ENCODE measurements around the gene SUPT3H. TPM values are rescaled to one million over a fixed set of nuclear protein-coding genes. Genes with fewer than 3 reads are reported as not detected.

SUPT3H gene
- total and polyA plus RNA-seq, 9 donors, result 10.3 to 23.1 (median 16.2) TPM

DNA sequence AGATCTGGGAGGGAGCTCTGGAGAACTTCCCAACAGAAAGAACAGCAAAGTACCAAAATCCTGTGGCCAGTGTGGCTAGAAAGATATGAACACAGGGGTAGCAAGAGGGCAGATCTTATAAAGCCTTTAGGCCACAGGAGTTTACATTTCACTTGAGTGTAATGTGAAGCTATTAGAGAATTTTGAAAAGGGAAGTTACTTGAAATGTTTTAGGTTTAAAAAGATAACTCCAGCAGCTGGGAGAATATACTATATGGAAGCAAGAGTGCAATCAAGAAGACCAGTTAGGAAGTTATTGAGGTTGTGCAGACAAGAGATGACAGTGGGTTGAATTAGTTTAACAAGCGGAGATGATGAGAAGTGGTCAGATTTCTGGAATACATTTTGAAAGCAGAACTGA is 7.9 kb downstream of the SUPT3H start:
- Histone ChIP-seq H3K27ac (no peak overlapping the region), H3K27me3 (no peaks in the 10 kb centered on the region), H3K36me3 (no peaks in the 10 kb centered on the region), H3K4me3 (no peak overlapping the region), H3K4me1 (ENCODE audit: insufficient read depth) (no peaks in the 10 kb centered on the region), H3K9me3 (no peaks in the 10 kb centered on the region)
- no peak for DNase-seq
- intact Hi-C loops (cut with DNase I), result no loop called here
- TF ChIP-seq CTCF (IDR thresholded peaks at IDR 0.05) (no peak), EP300 (IDR thresholded peaks at IDR 0.05) (no peak), POLR2A (IDR thresholded peaks at IDR 0.05) (no peak)
- WGBS, 3 donors, result 95 to 98% (median 96%) methylated on average over 1 of the region's 1 CpG

DNA sequence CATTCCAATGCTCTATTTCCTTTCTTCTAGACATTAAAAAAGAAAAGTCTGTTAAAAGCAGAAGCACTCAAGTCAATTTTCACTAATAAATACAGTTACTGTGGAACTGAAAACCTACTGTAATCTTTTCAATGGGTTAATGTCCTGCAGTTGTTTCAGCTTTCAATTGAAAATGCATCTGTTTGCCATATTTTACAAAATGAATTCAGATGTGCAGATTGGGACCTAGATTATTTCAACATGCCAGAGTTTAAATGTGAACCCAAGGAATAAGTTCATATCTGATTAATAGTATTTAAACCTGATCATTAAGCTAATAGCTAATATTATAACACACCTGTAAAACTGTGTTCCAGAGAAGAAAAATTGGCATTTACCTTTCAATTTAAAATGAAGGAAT is 9.7 kb downstream of the SUPT3H start:
- TF ChIP-seq CTCF (IDR thresholded peaks at IDR 0.05) (no peak), POLR2A (IDR thresholded peaks at IDR 0.05) (no peak), EP300 (IDR thresholded peaks at IDR 0.05) (no peak)
- H3K27me3 ChIP-seq, result no peaks in the 10 kb centered on the region

DNA sequence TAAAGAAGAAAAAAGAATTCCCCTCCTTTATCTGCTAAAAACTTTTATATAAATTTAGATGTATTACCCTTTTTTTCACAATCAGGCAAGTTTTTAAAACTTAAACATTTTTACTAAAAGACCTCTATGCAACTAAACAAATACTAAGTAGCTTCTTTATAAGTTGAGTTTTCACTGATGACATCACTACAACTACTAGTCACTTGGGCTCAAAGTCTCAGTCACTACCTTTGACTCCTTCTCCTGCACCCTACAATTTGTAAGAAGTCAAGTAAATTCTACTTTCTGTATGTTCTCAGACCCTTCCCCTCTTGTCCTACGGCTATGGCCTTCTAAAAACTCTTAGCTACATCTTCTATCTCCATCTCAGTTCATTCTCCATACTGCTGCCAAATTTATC is 11.2 kb downstream of the SUPT3H start:
- Histone ChIP-seq H3K27me3 (no peaks in the 10 kb centered on the region), H3K27ac (no peak overlapping the region), H3K36me3 (no peaks in the 10 kb centered on the region), H3K9me3 (no peaks in the 10 kb centered on the region), H3K4me3 (no peak overlapping the region), H3K4me1 (ENCODE audit: insufficient read depth) (no peaks in the 10 kb centered on the region)
- intact Hi-C loops (cut with DNase I), result no loop called here
- WGBS, 3 donors, result 93 to 100% (median 100%) methylated on average over 1 of the region's 1 CpG
- DNase-seq, result no peak
- TF ChIP-seq EP300 (IDR thresholded peaks at IDR 0.05) (no peak), POLR2A (IDR thresholded peaks at IDR 0.05) (no peak), CTCF (IDR thresholded peaks at IDR 0.05) (no peak)

More for the DNA sequence above, 9.7 kb downstream of the SUPT3H start:
- intact Hi-C loops (cut with DNase I), result no loop called here
- Histone ChIP-seq H3K4me3 (no peak overlapping the region), H3K4me1 (ENCODE audit: insufficient read depth) (no peaks in the 10 kb centered on the region), H3K36me3 (no peaks in the 10 kb centered on the region), H3K27ac (no peak overlapping the region), H3K9me3 (no peaks in the 10 kb centered on the region)
- no peak for DNase-seq

DNA sequence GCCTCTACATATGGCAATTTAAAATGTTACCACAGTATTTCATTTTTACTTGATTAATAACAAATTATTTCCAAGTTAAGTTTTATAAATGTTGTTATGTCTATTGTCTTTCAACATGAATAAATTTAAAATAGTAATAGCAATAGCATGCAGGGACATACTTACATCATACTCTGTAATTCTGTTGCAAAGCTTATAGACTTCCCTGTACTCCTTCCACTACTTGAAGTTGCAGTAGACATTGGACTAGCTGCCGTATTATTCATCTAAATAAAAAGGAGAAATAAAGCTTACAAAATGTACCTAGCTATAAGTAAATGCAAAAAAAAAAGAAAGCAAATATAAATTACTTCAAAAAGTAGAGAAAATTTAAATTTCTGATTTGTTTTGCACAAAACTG is 12.7 kb downstream of the SUPT3H start:
- TF ChIP-seq EP300 (IDR thresholded peaks at IDR 0.05) (no peak), CTCF (IDR thresholded peaks at IDR 0.05) (no peak), POLR2A (IDR thresholded peaks at IDR 0.05) (no peak)
- intact Hi-C loops (cut with DNase I), result no loop called here
- no peak overlapping the region for H3K4me3 ChIP-seq
- WGBS, 3 donors, result 98 to 100% (median 98%) methylated on average over 1 of the region's 1 CpG
- no peak overlapping the region for H3K27ac ChIP-seq
- H3K4me1 ChIP-seq (ENCODE audit: insufficient read depth), result no peaks in the 10 kb centered on the region
- H3K27me3 ChIP-seq, result no peaks in the 10 kb centered on the region
- H3K9me3 ChIP-seq, result no peaks in the 10 kb centered on the region
- DNase-seq, result no peak
- no peaks in the 10 kb centered on the region for H3K36me3 ChIP-seq

DNA sequence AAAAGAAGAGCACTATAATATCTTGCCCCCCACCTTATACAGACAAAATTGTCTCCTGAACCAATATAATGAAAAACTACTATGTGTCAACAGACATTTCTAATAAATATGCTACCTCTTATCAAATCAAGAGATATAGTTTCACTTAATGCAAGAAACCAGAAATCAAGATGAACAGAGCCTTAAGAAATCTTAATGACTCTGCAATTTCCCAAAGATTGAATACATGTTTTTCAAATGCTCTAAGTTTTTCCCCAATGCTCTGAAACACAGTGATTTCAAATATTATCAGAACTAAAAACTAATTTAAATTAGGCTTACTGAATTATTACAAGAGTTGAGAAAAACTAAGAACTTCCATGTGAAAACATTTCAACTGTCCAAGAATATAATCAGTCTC is 13.3 kb downstream of the SUPT3H start:
- intact Hi-C loops (cut with DNase I), result no loop called here
- no peak overlapping the region for H3K4me3 ChIP-seq
- no peaks in the 10 kb centered on the region for H3K4me1 ChIP-seq (ENCODE audit: insufficient read depth)
- H3K9me3 ChIP-seq, result no peaks in the 10 kb centered on the region
- TF ChIP-seq POLR2A (IDR thresholded peaks at IDR 0.05) (no peak), CTCF (IDR thresholded peaks at IDR 0.05) (no peak), EP300 (IDR thresholded peaks at IDR 0.05) (no peak)
- H3K36me3 ChIP-seq, result no peaks in the 10 kb centered on the region
- DNase-seq, result no peak
- H3K27ac ChIP-seq, result no peak overlapping the region
- H3K27me3 ChIP-seq, result no peaks in the 10 kb centered on the region

Measured in ovary (tissue), 9 donors.